Aorta (tissue), 5 donors: ENCODE results near the gene POU3F2. TPM values are rescaled to one million over a fixed set of nuclear protein-coding genes. Genes with fewer than 3 reads are reported as not detected.
A peak's percentile ranks its signal among the peaks of the same experiment; 100 is the strongest.

Experiments
- ATAC-seq: fragments of 200-7000 bp; cut with Tn5 transposase; one replicate; pipeline ENCODE4 v1.9.1; 2022; ENCODE audit warnings: moderate library complexity; ENCODE audit not compliant: low FRiP score
- DNase-seq, 2 donors: peaks; one replicate each; pipeline ENCODE4 v3.0.0-alpha.2; 2020
- H3K27ac ChIP-seq, 2 donors: one replicate each; pipeline ENCODE4 v1.5.1; 2013; ENCODE audit warnings: low read length in 2 of 2, mild to moderate bottlenecking in 2 of 2, moderate library complexity in 2 of 2, control low read depth in 1 of 2, inconsistent platforms in 1 of 2, low read depth in 1 of 2
- H3K27me3 ChIP-seq, 2 donors: one replicate each; pipeline ENCODE4 v1.6.1; 2013; ENCODE audit warnings: control low read depth in 1 of 2, low read length in 1 of 2, mild to moderate bottlenecking in 1 of 2, moderate library complexity in 1 of 2; ENCODE audit not compliant: insufficient read depth in 2 of 2, control insufficient read depth in 1 of 2
- H3K36me3 ChIP-seq, 2 donors: one replicate each; pipeline ENCODE4 v1.6.1; 2013; ENCODE audit warnings: control low read depth in 1 of 2, low read length in 1 of 2, mild to moderate bottlenecking in 1 of 2; ENCODE audit not compliant: insufficient read depth in 2 of 2, control insufficient read depth in 1 of 2
- H3K4me1 ChIP-seq, 2 donors: one replicate each; pipeline ENCODE4 v1.6.1; 2013; ENCODE audit warnings: low read length in 2 of 2, control low read depth in 1 of 2, mild to moderate bottlenecking in 1 of 2, moderate library complexity in 1 of 2; ENCODE audit not compliant: insufficient read depth in 2 of 2, control insufficient read depth in 1 of 2
- H3K4me3 ChIP-seq, 2 donors: one replicate each; pipeline ENCODE4 v1.5.1; 2013; ENCODE audit warnings: low read length in 2 of 2, control low read depth in 1 of 2, mild to moderate bottlenecking in 1 of 2
- H3K9me3 ChIP-seq: one replicate; pipeline ENCODE4 v1.6.1; 2013; ENCODE audit warnings: mild to moderate bottlenecking, low read length; ENCODE audit not compliant: control insufficient read depth
- WGBS, 2 donors: extraction: QIAGEN DNeasy Blood & Tissue Kit; methylation state at CpG; one replicate each; pipeline ENCODE4 v1.1.7; 2013; 5-methylcytosine and 5-hydroxymethylcytosine counted together
- intact Hi-C, 2 donors: fragments of 100-400 bp; cut with DNase I; formaldehyde crosslinking; loops; one replicate each; pipeline versions ENCODE4 v1.14.2 to v1.15.0; 2022
- polyA plus RNA-seq, 2 donors: library from polyadenylated mRNA; stranded (reverse); fragments of 200-250 nt; gene quantifications; one replicate each; pipeline ENCODE4 v1.2.3, GENCODE V29; 2013
- total RNA-seq, 2 donors: library from RNA; stranded (reverse); fragmentation: NEBNext Ultra II Directional; extraction: Animal tissue kit (Norgen Biotek cat#: 25700); gene quantifications; one replicate each; pipeline ENCODE4 v1.2.1, GENCODE V29; 2021
- donor health status: healthy with polysubstance abuse.
- donor health status: Bipolar disorder and iron deficiency.
- donor health status: DM: no; HTN: no; CAD: no.
- donor health status: DM: no; HTN: no; CAD: no.
- donor health status: DM: yes; HTN: yes; CAD: no.

POU3F2 gene
- total and polyA plus RNA-seq, 4 donors = not detected

DNA sequence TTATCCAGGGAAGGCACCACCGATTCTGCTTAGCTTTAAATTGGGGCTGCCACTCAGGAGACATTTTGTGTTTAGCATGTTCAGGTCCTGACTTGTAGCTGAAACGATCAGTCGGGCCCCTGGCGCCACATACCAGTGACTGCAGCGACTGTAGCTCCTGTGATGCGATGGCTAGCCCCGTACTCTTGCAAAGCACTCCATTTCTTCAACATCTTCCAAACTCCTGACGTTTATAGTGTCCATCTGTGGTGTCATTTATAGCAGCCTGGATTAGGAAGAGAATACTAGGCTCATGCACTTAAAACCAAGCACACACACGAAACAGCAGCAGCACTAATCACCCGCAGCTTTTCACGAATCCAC is 13.0 kb downstream of the POU3F2 start:
- Histone ChIP-seq H3K36me3 (no peaks in the 10 kb centered on the region), H3K27ac (no peak overlapping the region), H3K4me1 (no peaks in the 10 kb centered on the region), H3K4me3 (no peak overlapping the region), H3K27me3 (no peaks in the 10 kb centered on the region), H3K9me3 (no peaks in the 10 kb centered on the region)
- DNase-seq (no peak), ATAC-seq (no peak)
- intact Hi-C loops = loop anchor here (10.0 kb wide), 2 partner anchors 267 to 1353 kb away; no protein-coding TSS in a partner anchor
- 58 to 62% methylated on average over 11 of the region's 11 CpGs for WGBS, 2 donors

DNA sequence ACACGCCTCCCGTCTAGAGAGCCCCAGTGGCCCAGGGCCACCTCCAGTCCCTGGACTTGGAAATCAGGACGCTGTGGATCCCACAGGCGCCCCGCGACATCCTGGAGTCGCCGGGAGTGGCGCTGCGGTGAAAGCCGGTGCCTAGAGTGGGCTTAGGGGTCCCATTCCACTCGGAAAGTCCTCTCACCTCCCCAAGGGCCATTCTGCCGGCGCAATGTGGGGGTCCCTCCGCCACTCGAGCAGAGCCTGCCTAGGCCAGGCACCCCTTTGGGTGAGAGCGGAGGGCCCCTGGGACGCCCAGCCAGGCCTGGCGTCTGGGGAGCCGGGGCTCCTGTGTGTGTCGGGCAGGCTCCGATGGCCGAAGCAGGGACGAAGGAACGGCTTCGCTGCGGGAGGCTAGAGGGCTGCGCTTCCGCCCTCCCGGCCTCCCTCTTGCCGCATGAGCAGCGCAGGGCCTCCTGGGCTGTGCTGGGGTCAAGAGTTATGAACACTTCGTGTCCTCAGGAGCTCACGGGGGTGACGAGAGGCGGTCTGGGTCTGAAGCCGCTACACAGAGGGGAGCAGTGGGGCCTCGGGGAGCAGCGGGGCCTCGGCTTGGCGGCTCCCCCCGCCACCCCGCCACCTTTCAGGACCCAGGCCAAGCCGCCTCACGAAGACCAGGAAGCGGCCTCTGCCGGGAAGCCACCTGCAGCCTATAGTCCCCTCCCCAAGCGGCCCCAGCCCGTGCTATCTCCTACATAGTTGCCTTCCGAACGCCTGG is 13.6 kb downstream of the POU3F2 start:
- Histone ChIP-seq H3K9me3 (no peaks in the 10 kb centered on the region), H3K36me3 (no peaks in the 10 kb centered on the region), H3K27me3 (no peaks in the 10 kb centered on the region), H3K4me1 (no peaks in the 10 kb centered on the region), H3K27ac (no peak overlapping the region), H3K4me3 (no peak overlapping the region)
- DNase-seq (peak; percentile 47 to 69), ATAC-seq (peak; percentile 61)
- 10% methylated on average over 47 to 51 of the region's 51 CpGs for WGBS, 2 donors
- intact Hi-C loops = loop anchor here (10.0 kb wide), 2 partner anchors 267 to 1353 kb away; no protein-coding TSS in a partner anchor

DNA sequence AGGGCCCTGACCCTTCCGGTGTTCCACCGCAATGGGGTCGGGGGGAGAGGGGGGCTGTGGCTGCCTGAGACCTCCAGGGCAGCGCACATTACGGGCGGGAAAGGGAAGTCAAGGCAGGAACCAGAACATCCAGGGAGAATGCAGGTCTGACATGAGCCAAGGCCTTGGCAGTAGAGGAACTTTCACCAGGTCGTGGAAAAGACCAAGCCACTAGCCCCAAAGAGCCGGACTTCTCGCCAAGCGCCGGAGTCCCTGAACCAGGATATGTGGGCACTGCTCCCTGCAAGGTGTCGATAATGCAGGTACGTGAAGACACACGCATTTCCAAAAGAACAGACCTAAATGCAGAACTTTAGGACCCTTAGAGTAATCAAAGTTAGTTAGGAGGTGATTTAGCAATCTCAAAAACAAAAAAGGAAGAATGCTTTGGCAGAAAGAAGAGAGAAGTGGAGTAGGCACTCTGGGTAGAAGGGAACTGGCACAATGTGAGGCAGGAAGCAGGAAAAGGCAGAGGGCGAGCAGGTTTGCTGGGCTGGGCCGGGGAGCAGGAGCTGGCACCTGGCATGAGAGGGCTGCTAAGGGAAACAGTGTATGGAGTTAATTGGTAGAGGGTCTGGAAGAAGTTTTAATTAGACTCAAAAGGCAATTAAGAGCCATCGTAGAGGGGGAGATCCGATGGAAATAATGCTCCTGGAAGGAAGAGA is 14.3 kb downstream of the POU3F2 start:
- H3K9me3 ChIP-seq = no peaks in the 10 kb centered on the region
- DNase-seq (no peak), ATAC-seq (no peak)
- no peaks in the 10 kb centered on the region for H3K27me3 ChIP-seq
- no peak overlapping the region for H3K27ac ChIP-seq
- no peaks in the 10 kb centered on the region for H3K4me1 ChIP-seq
- no peaks in the 10 kb centered on the region for H3K36me3 ChIP-seq
- 72 to 74% methylated on average over 16 to 18 of the region's 18 CpGs for WGBS, 2 donors
- intact Hi-C loops = loop anchor here (10.0 kb wide), 2 partner anchors 266 to 1354 kb away; no protein-coding TSS in a partner anchor
- no peak overlapping the region for H3K4me3 ChIP-seq

DNA sequence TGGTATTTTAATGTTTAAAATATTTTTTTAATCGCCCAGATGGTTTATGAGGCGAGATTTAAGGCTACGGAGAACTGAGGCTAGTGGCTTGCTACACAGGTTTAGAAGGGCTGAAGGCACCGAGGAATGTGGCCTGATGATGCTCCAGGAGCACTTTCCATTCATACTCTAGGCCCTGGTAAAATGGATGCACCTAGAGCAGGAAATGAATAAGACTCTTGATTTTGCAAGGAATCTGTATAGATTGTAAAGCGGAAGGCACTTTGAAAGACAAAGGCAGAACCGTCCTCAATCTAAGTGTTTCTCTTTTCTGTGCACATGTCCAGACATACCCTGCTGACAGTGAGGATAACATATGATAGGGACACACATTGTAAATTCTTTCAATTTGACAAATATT is 30.1 kb downstream of the POU3F2 start:
- WGBS, 2 donors = 98 to 99% methylated on average over 6 of the region's 6 CpGs
- intact Hi-C loops = no loop called here
- no peaks in the 10 kb centered on the region for H3K4me1 ChIP-seq
- H3K27ac ChIP-seq = no peak overlapping the region
- no peak for DNase-seq
- no peaks in the 10 kb centered on the region for H3K9me3 ChIP-seq
- no peak overlapping the region for H3K4me3 ChIP-seq
- no peaks in the 10 kb centered on the region for H3K27me3 ChIP-seq
- H3K36me3 ChIP-seq = no peaks in the 10 kb centered on the region
- no peak for ATAC-seq

DNA sequence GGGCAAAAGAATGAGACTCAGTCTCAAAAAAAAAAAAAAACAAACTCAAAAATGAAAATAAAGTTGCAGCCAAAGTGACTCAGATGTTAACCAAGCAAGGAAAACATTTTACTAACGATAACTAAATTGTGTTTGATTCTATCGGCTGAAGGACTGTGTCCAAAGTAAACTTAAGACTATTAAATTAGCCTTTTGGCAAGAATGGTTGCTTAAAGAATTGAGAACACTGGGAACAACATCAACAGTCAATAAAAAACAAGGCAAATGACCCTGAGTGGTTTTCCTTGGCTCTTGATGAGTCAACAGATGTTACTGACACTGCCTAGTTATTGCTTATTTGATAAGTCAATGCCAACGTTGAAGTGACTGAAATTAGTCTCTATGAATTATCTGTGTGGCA is 36.7 kb downstream of the POU3F2 start:
- 1 to 9% methylated on average over 3 of the region's 3 CpGs for WGBS, 2 donors
- intact Hi-C loops = no loop called here
- Histone ChIP-seq H3K9me3 (no peaks in the 10 kb centered on the region), H3K27ac (no peak overlapping the region), H3K27me3 (no peaks in the 10 kb centered on the region), H3K36me3 (no peaks in the 10 kb centered on the region), H3K4me1 (no peaks in the 10 kb centered on the region), H3K4me3 (no peak overlapping the region)
- ATAC-seq (no peak), DNase-seq (no peak)

DNA sequence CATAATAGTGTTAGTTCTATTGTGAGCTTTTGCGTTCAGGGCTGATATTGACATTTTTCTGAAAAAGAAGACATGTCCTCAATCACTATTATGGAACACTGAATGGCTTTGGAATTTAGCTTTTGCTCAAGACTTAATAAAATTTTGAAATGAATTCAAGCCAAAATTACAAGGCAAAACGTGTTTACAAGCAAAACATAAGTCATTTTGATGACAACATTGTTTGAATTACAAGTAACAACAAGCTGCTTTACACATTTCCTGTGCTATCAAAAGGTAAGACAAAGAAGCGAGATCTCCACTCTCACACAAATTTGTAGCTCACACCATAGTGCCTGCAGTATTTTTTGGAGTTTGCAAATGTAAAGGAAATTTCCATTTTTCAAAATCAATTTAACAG is 37.4 kb downstream of the POU3F2 start:
- WGBS, 2 donors = 87% methylated on average over 3 of the region's 3 CpGs
- H3K9me3 ChIP-seq = no peaks in the 10 kb centered on the region
- intact Hi-C loops = no loop called here
- no peaks in the 10 kb centered on the region for H3K27me3 ChIP-seq
- H3K4me3 ChIP-seq = no peak overlapping the region
- H3K36me3 ChIP-seq = no peaks in the 10 kb centered on the region
- ATAC-seq = no peak
- H3K27ac ChIP-seq = no peak overlapping the region
- DNase-seq = no peak
- no peaks in the 10 kb centered on the region for H3K4me1 ChIP-seq

DNA sequence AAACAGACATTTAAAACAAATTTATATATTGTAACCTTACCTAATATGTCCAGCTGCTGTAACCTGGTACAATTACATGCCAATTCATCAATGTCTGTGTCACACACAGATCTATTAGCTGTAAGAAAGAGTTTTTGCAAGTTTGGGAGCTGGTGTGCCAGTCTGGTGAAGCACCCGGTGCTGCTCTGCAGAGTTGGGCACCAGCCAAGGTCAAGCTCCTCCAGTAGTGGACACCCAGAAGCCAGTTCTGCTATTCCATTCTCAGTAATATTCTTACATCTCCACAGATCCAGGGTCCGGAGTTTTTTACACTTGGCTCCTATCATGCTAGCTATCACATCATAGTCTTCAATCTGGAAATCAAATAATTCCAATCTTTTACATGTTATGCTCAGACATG is 41.0 kb downstream of the POU3F2 start:
- Histone ChIP-seq H3K27me3 (no peaks in the 10 kb centered on the region), H3K27ac (no peak overlapping the region), H3K36me3 (no peaks in the 10 kb centered on the region), H3K4me1 (no peaks in the 10 kb centered on the region), H3K9me3 (no peaks in the 10 kb centered on the region), H3K4me3 (no peak overlapping the region)
- intact Hi-C loops = no loop called here
- WGBS, 2 donors = 46 to 48% methylated on average over 2 of the region's 2 CpGs
- DNase-seq (no peak), ATAC-seq (no peak)

DNA sequence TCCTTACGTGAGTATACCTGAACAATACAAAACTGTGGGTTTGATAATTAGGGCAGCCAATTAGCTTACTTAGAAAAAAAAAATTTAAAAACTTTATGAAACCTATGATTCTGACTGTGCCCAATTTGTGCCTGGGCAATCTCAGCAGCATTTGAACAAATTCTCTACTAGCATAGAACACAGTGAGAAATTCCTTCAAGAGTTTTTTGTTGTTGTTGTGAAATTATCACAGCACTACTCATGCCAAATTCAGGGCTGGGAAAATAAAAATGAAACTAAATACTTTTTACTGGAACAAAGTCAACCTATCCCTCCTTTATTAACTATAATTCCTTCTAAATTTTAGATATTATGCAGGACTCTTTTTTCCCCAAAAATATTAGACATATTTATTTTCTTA is 42.9 kb downstream of the POU3F2 start:
- no peak overlapping the region for H3K27ac ChIP-seq
- intact Hi-C loops = no loop called here
- no peak for DNase-seq
- H3K9me3 ChIP-seq = no peaks in the 10 kb centered on the region
- no peaks in the 10 kb centered on the region for H3K36me3 ChIP-seq
- H3K4me3 ChIP-seq = no peak overlapping the region
- 0 to 85% methylated on average over 1 of the region's 1 CpG for WGBS, 2 donors
- no peak for ATAC-seq
- H3K4me1 ChIP-seq = no peaks in the 10 kb centered on the region
- H3K27me3 ChIP-seq = no peaks in the 10 kb centered on the region

DNA sequence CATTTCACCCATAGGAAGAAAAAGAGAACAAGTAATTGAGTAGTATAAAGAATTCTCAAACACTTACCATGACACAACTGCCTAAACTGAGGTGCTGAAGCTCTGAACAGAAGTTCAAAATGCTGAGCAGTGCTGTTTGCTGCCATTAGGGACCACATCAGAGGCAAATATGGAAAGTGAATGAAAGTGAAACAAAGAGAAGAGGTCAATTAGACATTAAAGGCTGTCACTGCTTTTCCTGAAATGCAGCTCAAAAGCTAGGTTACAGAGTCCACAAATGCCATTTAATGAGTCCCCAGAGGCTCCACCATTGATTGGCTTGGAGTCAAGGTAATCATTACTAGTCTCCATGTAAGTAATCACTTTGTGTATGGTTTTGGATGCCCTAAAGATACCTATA is 46.1 kb downstream of the POU3F2 start:
- no peaks in the 10 kb centered on the region for H3K27me3 ChIP-seq
- ATAC-seq (no peak), DNase-seq (no peak)
- no peaks in the 10 kb centered on the region for H3K36me3 ChIP-seq
- H3K4me1 ChIP-seq = no peaks in the 10 kb centered on the region
- no peak overlapping the region for H3K4me3 ChIP-seq
- H3K9me3 ChIP-seq = no peaks in the 10 kb centered on the region
- H3K27ac ChIP-seq = no peak overlapping the region
- intact Hi-C loops = no loop called here
